Progenitor cell of endocrine pancreas (in vitro differentiated cells): ENCODE results near the gene MAN1C1. TPM values are rescaled to one million over a fixed set of nuclear protein-coding genes. Genes with fewer than 3 reads are reported as not detected.
"Not testable (repeated sequence)": the region's sequence is repeated elsewhere in the genome, so short reads cannot be mapped to it uniquely, and the experiment has no call there.

Experiments used
- DNase-seq: peaks from one replicate; pipeline ENCODE4 v3.0.0; 2021; ENCODE audit warnings: low spot score; ENCODE audit not compliant: unreplicated experiment
- H3K27ac Mint-ChIP-seq: 2 replicates; pipeline ENCODE4 v1.8.0; 2021; ENCODE audit warnings: mild to moderate bottlenecking, moderate library complexity, mixed read lengths
- H3K27me3 Mint-ChIP-seq: 2 replicates; pipeline ENCODE4 v1.8.0; 2021; ENCODE audit warnings: mixed read lengths
- H3K36me3 Mint-ChIP-seq: 2 replicates; pipeline ENCODE4 v1.8.0; 2022; ENCODE audit warnings: mixed read lengths; ENCODE audit not compliant: insufficient read depth
- H3K4me1 Mint-ChIP-seq: 2 replicates; pipeline ENCODE4 v1.8.0; 2021; ENCODE audit warnings: low read depth, mixed read lengths
- H3K4me3 Mint-ChIP-seq: 2 replicates; pipeline ENCODE4 v1.8.0; 2021; ENCODE audit warnings: low read depth, mild to moderate bottlenecking, moderate library complexity, mixed read lengths
- H3K9me3 Mint-ChIP-seq: 2 replicates; pipeline ENCODE4 v1.8.0; 2021; ENCODE audit warnings: low read depth, mixed read lengths
- total RNA-seq: library from RNA; stranded (reverse); gene quantifications from 2 replicates; pipeline ENCODE4 v1.2.1, GENCODE V29; 2021
- TF ChIP-seq, protein P1 (sequence below): fragments of 200-600 bp; sonication (generic); IDR thresholded peaks from one replicate; pipeline ENCODE4 v1.5.0; 2021; ENCODE audit warnings: antibody characterized with exemption, mild to moderate bottlenecking; ENCODE audit not compliant: unreplicated experiment

The MAN1C1 gene
- total RNA-seq, 1 donor from 2014 or later, result 5.1 TPM

DNA sequence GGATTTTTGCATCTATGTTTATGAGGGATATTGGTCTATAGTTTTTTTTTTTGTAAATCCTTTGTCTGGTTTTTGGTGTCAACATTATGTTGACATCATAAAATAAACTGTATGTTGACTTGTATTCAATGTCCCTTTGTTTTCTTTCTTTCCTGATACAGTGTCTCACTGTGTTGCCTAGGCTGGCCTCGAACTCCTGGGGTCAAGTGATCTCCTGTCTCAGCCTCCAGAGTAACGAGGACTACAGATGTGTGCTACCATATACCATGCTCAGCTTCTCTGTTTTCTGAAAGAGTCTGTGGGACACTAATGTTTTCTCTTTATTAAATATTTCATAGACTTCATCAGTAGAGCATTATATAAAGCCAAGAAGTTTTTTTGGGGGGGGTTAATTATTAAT, 18.3 kb downstream of the MAN1C1 start:
- Mint-ChIP-seq H3K4me3 (no peak overlapping the region), H3K27me3 (no peaks in the 10 kb centered on the region), H3K27ac (peak overlapping the region; percentile 69), H3K9me3 (peaks cover 28% of the 10 kb centered on the region), H3K4me1 (no peaks in the 10 kb centered on the region), H3K36me3 (peaks cover 5% of the 10 kb centered on the region)
- no peak for DNase-seq
- TF ChIP-seq, protein P1, sequence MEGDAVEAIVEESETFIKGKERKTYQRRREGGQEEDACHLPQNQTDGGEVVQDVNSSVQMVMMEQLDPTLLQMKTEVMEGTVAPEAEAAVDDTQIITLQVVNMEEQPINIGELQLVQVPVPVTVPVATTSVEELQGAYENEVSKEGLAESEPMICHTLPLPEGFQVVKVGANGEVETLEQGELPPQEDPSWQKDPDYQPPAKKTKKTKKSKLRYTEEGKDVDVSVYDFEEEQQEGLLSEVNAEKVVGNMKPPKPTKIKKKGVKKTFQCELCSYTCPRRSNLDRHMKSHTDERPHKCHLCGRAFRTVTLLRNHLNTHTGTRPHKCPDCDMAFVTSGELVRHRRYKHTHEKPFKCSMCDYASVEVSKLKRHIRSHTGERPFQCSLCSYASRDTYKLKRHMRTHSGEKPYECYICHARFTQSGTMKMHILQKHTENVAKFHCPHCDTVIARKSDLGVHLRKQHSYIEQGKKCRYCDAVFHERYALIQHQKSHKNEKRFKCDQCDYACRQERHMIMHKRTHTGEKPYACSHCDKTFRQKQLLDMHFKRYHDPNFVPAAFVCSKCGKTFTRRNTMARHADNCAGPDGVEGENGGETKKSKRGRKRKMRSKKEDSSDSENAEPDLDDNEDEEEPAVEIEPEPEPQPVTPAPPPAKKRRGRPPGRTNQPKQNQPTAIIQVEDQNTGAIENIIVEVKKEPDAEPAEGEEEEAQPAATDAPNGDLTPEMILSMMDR, result no peak

DNA sequence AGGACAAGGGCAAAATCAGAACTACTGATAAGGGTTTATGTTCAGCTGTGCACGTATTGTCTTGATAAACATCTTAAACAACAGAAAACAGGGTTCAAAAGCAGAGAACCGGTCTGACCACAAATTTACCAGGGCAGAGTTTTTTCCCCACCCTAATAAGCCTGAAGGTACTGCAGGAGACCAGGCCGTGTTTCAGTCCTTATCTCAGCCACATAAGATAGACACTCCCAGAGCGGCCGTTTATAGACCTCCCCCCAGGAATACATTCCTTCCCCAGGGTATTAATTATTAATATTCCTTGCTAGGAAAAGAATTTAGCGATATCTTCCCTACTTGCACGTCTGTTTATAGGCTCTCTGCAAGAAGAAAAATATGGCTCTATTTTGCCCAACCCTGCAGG, 19.6 kb downstream of the MAN1C1 start:
- not testable (repeated sequence) for H3K27me3 Mint-ChIP-seq, H3K27ac Mint-ChIP-seq, H3K36me3 Mint-ChIP-seq, DNase-seq, H3K4me3 Mint-ChIP-seq, H3K4me1 Mint-ChIP-seq
- peaks cover 28% of the 10 kb centered on the region for H3K9me3 Mint-ChIP-seq

DNA sequence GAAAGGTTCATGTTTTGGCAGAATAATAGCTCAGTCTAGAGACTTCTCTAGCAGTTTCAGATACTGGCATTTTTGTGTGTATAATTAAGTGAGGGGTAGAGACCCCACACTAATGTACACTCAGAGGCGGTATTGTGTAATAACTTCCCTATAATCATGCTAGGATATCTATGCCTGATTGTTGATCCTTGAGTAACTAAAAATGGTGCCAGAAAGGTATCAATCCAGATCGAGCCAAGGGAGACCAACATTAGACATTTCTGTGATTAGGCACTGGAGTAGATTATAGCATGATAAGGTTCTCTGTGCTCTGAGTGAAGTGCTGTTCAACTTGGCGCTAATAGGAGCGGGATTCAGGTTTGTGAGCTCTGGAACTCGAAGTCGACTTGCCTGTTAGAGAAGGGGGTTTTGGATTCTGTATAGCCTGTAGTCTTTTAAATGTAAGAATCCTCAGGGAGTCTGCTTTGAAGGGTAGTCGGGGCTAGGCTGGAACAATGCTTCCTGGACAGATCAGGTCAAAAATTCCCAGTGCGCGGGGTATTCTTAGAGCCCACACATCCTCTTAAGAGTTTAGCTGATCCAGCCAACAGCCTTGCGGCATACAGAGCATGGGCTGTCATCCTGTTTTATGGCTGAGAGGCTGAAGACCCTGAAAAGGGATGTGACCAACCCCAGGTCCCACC, 24.2 kb downstream of the MAN1C1 start:
- H3K27ac Mint-ChIP-seq, result no peak overlapping the region
- peaks cover 2% of the 10 kb centered on the region for H3K4me1 Mint-ChIP-seq
- peaks cover 26% of the 10 kb centered on the region for H3K27me3 Mint-ChIP-seq
- TF ChIP-seq, protein P1, result no peak
- H3K36me3 Mint-ChIP-seq, result peaks cover 3% of the 10 kb centered on the region
- no peak for DNase-seq
- H3K4me3 Mint-ChIP-seq, result no peak overlapping the region
- H3K9me3 Mint-ChIP-seq, result peaks cover 16% of the 10 kb centered on the region

DNA sequence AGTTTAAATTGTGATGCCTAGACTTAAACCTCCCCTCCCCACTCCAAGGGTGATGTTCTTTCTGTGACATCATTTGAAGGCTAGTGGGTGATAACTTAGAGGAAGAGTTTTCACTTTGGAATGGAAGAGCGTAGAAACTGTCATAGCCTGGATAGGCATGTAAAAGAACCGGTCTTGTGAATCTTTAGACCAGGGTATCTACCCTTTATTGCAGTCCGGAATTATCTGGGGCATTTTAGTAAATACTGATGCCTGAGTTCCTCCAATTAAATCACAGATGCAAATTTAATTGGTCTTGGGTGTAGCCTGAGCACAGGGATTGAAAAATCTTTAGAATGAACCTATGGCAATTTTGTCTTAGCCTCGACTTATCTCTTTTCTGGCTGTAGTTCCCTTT, 24.7 kb downstream of the MAN1C1 start:
- Mint-ChIP-seq H3K27me3 (peaks cover 27% of the 10 kb centered on the region), H3K4me3 (no peak overlapping the region), H3K4me1 (peaks cover 2% of the 10 kb centered on the region), H3K9me3 (peaks cover 13% of the 10 kb centered on the region), H3K27ac (no peak overlapping the region), H3K36me3 (peaks cover 1% of the 10 kb centered on the region)
- DNase-seq, result no peak
- TF ChIP-seq, protein P1, result no peak

DNA sequence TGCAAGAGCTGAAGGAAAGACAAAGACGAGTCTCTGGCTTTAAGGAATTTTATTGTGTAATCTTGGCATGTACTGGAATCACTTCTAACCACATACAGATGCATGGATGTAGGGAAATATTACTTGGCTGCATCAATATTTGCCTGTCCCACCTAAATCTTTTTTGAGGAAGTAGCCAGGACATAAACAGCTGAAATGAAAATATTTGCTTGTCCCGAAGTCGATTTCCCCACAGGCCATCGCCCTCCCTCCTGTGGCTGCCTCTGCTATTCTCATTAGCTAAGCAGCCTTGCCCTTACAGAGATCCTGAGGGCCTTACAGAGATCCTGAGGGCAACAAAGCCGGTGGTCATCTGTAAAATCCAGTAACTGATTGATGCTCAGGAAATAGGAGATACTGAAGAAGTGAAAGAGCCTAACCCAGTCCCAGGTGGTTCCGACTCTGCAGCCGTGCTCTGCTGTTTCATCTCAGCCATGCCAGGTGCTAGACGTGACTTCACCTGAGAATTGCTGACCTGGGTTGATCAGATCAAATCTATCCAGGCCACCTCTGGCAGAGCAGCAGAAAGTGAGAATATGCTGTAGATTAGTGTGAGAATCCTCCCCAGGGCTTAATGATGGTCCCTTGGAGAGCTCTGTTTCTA, 25.5 kb downstream of the MAN1C1 start:
- no peak overlapping the region for H3K4me3 Mint-ChIP-seq
- H3K27me3 Mint-ChIP-seq, result peaks cover 30% of the 10 kb centered on the region
- no peak for DNase-seq
- no peak overlapping the region for H3K27ac Mint-ChIP-seq
- H3K36me3 Mint-ChIP-seq, result peaks cover 1% of the 10 kb centered on the region
- peaks cover 13% of the 10 kb centered on the region for H3K9me3 Mint-ChIP-seq
- H3K4me1 Mint-ChIP-seq, result peaks cover 2% of the 10 kb centered on the region
- TF ChIP-seq, protein P1, result no peak

DNA sequence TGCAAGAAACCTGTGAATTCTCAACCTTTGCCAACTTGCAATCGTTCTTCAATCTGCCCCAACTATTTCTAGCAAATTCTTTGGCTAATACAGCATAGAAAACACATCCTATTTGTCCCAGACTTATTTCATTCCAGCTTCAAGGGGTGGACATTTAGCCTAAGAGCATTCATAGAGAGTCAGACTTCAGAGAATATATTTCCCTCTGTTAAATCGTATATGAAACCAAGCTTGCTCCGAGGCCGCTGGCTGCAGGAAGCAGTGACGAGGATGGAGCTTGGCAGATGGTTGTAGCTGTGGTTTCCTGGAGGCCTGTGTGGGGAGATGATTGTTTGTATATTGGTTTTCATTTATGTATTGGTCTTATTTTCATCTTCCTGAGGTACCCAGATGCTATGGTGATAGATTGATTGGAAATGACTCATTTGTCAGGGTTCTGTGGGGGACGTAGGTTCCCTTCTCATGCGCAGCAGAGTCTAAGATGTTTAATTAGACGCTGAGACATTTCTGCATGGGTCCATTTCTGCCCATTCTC, 26.1 kb downstream of the MAN1C1 start:
- peaks cover 10% of the 10 kb centered on the region for H3K9me3 Mint-ChIP-seq
- TF ChIP-seq, protein P1, result no peak
- no peak overlapping the region for H3K27ac Mint-ChIP-seq
- H3K36me3 Mint-ChIP-seq, result peaks cover 1% of the 10 kb centered on the region
- DNase-seq, result no peak
- H3K4me1 Mint-ChIP-seq, result peaks cover 2% of the 10 kb centered on the region
- H3K27me3 Mint-ChIP-seq, result peaks cover 30% of the 10 kb centered on the region
- no peak overlapping the region for H3K4me3 Mint-ChIP-seq
